HG03045 (cell line): Measurements from ENCODE around the gene MORN5.
"Not testable (repeated sequence)": the region's sequence is repeated elsewhere in the genome, so short reads cannot be mapped to it uniquely, and the experiment has no call there.

ENCODE experiments used
- ATAC-seq: cut with Tn5 transposase; IDR thresholded peaks from one replicate; pipeline ENCODE4 v1.9.1; 2021; ENCODE audit warnings: mild to moderate bottlenecking, moderate library complexity; ENCODE audit not compliant: unreplicated experiment

Gene MORN5

DNA sequence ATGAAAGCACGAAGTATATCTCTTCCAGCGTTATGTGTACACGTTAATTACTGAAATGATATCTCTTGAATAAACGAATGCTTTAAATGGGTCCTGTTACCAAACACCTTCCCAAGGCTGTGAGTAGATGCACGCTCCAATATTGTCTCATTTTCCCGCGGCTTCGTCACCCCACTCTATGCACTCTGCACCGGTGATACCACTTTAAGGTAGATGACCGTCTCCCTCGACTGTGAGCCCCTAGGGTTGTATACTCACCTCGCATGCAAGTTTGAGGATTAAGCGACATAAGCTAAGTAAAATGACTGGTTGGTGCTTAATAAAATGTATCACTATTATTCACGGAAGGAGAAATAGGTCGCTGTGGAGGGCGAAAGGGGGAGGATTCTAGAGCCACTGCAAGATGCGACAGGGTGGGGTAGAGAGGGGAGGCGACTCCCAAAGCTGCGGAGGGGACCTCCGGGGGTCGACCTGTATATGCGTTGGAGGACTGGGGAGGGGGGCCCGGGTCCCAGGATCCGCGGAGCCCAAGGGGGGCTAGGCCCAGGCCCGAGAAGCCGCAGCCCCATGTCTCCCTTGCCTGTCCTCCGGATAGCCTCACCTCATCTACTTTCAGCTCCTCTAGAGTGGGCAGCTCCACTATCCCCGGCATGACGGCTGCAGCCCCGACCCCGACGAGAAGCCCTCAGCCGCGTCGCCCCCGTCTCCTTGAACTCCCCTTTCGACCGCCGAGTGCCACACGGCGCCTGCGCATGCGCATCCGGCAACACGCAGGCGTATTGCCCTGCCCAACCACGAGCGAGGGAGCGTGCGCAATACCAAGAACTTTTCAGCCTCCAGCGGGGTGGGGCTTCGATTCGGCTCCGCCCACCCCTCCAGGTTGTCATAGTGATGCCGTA lies at the start of gene MORN5, which contains the start of gene NDUFA8:
Gene MORN5, plus strand, starts transcription at position 883 of the 899 bp plus-strand sequence. CDS start 65 bp downstream, outside the sequence.
Gene NDUFA8, minus strand, starts transcription at position 754 of the 899 bp plus-strand sequence. Its CDS starts 102 bp downstream, at position 652.
- peak; percentile 93 for ATAC-seq

DNA sequence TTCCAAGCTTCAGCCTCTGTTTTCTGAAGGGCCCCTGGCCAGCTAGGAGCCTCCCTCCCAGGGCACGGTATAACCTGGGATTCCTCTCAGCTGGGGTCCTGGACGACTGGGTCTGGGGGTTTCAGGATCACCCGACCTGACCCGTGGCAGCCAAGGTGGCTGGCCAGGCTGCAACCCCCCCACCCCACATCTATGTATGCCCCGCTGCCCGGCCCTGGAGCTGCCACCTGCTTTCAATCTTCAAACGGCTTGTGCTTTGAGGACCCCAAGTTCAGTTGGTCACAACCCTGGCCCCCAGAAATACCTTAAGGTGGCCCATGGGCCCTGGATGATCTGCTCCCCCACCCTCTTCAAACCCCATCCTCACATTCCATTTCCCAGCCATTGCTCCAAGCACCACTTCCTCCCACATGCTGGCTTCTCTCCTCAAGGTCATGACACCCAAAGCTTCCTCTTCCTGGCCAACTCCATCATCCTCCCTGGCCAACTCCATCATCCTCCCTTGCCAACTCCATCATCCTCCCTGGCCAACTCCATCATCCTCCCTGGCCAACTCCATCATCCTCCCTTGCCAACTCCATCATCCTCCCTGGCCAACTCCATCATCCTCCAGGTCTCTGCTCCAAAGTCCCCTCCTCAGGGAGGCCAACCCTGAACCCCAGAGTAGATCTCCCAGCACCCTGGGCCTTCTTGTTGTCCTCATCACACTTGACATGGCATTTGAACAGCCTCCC lies 49.4 kb upstream of the MORN5 start:
- no peak for ATAC-seq

DNA sequence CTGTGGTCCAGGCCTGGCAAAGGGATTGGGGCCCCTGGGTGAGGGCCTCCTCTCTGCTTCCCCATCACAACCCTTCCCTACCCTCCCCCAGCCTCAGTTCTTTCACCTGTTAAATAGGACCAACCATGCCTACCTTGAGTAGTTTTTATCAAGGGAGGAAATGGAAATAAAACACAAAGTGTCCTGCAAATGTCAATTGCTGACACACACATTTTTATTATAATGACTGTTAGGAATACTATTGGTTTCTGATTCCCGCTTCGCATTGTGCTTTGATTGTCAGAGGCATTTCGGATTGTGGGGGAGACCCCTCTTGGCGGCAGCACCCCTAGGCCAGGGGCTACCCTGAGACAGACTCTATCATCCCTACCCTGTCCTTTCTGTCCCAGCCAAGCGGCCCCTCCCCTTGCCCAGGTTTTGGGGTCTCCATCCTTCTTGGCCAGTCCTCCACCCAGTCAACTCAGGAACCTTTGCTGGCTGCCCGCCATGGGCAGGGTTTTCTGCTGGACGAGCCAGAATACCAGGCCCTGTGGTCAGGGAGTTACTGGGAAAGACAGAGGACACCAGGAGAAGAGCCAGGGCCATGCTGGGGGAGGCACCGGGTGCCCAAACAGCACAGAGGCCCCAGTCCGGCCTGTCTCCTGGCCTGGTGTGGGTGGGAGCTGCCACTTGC lies 48.2 kb upstream of the MORN5 start:
- ATAC-seq = no peak

DNA sequence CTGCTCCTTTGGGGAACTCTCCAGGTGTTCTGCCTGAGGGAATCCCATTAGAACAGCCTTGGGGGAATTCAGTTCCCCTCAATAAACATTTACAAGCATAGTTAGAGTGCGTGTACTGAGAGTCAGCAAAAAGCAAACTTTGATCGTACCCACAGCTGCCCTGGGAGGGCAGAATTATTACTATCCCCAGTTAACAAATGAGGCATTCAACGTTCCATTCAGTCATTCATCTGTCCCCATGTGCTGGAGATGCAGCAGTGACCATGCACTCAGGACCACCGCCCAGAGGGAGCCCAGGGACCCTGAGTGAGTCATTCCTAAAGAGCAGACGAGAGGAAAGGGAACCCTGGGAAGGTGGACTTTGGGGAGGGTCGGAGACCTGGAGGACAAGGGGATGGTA lies 47.5 kb upstream of the MORN5 start:
- ATAC-seq = no peak

DNA sequence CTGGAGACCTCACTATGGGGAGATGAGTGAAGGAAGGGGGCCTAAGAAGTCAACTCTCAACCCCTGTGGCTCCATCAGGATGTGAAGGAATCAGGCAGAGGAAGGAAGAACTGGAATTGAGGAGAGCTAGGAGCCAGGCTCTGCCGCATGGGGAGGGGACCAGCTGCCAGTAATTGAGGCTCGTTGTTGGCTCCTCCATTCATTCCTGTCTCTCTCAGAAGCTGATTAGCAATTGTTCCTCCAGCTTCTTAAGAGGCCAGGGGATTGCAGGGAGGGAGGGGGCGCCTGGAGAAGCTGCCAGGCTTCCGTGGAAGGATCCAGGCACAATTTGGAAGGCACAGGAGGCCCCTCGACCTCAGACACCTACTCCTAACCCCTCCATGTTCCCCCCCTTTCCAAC lies 46.1 kb upstream of the MORN5 start:
- ATAC-seq = no peak

DNA sequence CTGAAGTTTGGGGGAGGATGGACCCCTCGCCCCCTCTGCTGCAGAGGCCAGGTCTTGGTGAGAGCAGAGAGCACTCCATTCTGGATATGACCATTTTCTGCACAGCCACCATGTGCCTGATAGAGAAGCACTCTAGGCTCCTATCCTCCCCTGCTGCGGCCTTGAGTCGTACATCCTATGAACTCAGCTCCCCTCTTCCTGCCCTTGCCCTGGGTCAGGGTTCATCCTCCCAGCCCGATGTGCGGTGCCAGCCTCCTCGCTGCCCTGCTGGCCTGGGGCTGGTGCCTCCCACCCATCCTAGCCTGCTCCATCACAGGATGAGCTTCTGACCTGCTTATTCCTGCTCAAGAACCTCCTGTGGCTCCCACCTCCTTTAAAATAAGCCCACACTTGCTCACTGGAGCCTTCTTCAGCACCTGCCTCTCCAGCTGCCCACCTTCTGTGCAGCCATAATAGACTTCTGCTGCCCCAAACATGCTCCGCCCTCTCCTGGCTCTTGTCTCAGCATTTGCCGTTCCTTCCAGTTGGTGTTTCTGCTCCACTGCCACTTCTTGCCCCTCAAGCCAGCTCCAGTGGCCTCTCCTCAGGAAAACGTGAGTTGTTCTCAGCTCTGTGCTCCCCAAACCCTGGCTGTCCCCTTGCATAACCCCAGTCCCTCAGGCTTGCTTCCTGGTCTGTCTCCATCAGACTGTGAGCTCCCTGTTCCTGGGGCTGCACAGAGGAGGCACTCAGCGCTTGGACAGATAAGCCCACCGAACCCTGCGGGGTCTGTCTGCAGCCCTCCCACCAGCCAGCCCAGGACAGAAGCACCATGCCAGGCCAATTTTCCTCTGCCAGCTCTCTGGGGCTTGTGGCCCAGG lies 44.3 kb upstream of the MORN5 start:
- ATAC-seq = no peak

DNA sequence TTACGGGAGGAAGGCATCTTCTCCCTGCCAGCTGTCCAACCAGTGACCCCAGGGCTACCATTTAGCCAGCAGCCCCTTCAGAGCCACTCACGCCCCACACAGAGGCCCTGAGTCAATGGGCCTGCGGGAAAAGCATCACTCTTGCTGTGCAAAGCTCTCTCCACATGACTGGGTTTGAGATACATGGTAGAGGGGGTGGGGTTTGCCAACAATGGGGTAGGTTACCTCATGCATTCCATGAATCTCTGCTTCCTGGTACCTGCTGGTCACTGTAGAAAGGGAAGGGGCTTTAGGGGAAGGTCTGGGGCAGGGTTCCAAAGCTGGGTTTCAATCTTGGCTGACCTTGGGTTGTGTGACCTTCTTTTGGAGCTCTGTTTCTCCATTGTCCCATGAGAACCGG lies 43.7 kb upstream of the MORN5 start:
- ATAC-seq = no peak

DNA sequence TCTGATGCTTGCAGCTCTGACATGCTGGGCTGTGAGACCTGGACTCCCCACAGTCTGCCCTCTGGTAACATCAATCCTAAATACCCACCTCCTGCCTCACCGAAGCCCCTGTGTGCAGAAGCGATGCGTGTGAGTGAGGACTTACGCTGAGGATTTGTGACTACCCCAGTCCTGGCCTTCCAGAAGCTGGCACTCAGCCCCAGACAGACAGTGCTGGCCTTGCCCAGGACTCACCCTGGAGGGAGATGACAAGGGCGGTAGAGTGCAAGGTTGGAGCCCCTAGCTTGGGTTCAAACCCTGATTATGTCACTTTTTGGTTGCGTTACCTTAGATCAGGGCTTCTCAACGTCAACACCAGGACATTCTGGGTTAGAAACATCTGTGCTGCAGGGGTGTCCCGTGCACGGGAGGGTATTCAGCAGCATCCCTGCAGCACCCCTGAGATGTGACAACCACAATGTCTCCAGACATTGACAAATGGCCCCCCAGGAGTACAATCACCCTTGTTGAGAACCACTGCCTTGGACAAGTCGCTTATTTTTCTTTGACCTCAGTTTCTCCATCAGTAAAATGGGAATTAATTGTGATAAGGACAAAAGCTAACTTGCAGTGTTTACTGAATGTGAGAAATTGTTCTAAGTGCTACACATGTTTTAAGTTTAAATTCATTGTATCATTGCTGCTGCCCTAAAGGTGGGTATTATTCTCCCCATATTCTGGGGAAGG lies 43.1 kb upstream of the MORN5 start:
- ATAC-seq = no peak

DNA sequence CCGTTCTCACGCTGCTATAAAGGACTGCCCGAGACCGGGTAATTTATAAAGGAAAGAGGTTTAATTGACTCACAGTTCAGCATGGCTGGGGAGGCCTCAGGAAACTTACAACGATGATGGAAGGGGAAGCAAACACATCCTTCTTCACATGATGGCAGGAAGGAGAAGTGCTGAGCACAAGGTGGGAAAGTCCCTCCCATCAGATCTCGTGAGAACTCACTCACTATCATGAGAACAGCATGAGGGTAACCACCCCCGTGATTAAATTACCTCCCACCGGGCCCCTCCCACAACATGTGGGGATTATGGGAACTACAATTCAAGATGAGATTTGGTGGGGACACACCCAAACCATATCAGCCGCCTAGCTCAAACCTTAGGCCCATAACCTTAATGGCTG lies 42.5 kb upstream of the MORN5 start:
- not testable (repeated sequence) for ATAC-seq

DNA sequence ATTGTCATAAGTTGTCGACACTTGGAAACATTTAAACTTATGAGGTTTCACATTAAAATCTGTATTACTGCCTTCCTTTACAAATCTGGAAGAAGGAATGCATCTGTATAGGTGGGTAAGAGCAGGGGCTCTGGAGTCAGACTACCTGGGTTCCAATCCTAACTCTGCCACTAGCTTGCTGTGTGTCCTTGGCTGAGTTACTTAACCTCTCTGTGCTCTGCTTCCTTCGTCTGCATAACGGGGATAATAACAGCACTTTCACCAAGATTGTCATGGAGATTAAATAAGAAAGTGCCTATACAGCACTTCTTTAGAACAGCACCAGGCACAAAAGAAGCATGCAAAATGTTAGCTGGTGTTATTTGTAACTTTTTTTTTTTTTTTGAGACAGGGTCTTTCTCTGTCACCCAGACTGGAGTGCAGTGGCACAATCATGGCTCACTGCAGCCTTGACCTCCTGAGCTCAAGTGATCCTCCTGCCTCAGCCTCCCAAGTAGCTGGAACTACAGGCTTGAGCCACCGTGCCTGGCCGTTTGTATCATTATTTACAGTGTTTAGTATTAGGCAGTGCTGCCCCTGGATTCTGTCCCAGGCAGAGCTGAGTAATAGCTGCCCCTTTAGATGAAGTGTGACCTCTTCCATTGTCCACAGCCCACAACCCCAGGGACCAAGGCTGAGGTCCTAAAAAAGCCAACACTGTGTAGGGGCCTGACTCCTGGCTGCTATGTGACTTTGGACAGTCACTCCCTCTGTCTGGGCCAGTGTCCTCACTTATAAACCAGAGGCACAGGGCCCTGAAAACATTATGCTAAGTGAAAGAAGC lies 41.2 kb upstream of the MORN5 start:
- no peak for ATAC-seq

DNA sequence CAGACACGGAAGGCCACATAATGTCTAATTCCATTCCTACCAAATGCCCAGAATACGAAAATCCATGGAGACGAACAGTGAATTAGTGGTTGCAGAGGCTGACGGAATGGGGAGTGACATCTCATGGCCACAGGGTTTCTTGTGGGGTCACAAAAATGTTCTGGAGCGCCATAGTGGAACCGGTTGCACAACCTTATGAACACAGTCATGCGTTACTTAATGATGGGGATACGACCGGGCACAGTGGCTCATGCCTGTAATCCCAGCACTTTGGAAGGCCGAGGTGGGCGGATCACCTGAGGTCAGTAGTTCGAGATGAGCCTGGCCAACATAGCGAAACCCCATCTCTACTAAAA lies 40.6 kb upstream of the MORN5 start:
- no peak for ATAC-seq

DNA sequence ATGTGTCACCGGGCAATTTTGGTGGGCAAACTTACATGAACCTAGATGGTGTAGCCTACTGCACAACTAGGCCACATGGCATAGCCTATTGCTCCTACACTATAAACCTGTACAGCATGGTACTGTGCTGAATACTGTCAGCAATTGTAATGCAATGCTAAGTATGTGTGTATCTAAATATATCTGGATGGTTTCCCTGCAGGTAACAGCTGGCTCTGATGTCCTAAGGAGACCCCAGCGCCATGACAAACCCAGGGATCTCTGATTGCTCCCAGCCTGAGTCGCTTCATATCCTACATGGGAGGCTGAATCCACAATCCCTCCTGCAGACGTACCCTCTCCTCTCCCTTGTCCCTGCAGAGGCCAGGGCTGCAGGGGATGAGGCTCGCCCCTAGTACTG lies 40.0 kb upstream of the MORN5 start:
- ATAC-seq = no peak

DNA sequence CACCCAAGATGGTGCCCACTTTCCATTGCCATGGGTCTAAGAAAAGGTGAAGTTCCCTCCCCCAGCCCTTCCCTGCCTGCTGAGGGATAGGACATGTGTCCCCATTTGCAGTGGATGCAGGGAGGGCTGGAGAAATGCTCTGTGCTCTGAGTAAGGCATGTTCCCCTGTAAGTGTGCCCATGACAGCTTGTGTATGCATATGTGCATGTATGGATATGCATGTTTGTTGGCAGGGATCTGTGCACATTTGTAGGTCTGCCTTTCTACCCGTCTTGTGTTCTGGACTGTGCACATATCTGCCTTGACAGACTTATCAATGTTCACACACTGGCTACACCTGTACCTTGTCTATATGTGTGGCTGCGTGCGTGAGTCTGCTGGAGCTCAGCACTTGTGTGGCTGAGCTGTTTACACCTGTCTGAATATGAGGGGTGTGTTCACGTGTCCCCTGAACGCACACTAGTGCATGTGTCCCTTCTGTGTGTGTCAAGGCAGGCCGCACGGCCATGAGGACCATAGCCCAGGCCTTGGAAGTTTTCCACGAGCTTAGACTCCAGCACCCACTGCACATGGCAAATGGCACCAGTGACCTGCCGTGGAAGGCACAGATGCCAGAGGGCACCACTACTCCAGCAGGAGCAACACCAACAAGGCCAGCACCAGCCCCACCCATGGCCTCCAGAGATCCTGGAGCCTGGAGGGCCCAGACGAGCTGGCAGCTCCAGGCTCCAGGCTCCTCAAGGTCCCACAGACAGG lies 39.2 kb upstream of the MORN5 start:
- no peak for ATAC-seq

DNA sequence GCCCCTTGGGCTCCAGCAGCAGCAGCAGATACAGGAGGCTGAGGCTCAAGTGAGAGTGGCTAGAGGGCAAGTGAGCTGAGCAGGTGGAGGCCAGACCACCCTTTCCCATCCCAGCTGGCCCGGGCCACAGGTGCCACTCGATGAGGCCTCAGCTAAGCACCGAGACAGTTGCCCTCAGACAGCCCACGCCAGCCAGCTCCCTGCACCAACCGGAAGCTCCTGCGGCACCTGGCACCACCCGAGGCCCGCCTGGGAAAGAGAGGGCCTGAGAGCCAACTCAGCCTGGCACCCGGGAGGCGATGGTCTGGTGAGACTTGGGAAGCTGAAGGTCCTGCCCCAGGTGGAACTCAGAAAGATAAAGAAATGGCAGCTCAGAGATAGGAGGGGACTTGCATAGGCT lies 38.3 kb upstream of the MORN5 start:
- no peak for ATAC-seq

DNA sequence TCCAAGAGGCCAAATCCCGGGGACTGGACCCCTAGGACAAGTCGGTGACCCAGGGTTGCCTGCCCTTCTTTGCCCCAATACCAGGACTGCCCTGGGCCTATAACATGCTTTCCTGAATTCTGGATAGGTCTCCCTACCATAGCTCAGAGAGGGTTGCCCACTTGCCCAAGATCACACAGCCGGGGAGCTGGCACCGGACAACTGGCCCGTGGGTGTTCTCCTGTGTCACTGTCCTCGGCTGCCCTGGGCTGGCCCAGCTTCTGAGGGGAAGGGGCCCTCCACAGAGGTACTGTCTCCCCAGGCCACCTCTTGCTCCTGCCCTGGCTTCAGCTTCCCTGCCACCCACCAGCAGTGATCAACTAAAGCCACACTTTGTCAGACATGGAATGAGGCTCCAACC lies 37.8 kb upstream of the MORN5 start:
- no peak for ATAC-seq

DNA sequence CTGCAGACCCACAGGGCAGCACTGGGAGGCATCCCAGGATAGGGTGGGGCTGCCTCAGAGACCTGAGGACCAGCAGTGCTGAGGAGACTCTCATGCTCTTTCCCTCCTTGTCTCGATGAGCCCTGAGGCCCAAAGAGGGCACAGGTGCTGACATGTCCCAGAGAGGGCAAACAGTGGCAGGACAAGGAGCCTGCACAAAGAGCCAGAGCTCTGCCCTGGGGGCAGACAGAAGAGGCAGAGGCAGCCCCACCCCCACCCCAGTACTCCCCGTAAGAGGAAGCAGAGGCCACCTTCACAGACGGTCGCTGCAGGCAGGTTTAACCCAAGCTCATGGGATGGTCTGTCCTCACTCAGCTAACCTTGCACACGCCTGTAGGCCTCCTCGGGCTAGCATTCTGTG lies 37.2 kb upstream of the MORN5 start:
- no peak for ATAC-seq

DNA sequence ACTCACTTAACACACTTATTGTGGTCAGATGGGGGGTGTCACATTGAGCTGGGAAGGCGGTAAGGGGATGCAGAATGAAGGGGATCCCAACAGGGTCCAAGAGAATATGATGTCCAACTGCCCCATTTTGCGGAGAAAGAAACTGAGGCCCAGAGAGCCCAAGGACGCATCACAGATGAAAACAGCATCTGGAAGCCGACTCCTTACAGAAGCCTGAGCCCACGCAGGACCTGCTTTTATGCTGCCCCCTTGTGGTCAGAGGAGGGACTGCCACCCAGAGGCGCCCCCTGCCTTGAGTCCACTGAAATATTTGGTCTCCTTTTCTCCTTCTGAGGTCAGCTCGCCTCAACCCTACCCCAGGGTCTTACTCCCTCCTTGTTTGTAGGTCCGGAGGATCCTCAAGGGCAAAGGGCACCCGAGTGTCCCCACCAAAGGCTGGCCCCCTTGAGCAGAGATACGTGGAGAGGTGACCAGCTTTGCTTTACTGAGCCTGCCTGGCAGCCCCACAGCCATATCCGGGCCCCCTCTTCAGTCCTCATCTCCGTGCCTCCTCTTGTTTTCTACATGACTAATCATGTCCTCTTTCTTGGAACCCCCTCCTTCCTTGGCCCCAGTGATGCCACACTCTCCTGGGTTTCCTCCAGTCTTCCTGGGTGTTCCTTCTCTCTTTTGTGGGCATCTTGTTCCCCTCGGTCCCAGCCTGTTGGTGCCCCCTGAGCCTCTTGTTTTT lies 36.6 kb upstream of the MORN5 start:
- no peak for ATAC-seq

DNA sequence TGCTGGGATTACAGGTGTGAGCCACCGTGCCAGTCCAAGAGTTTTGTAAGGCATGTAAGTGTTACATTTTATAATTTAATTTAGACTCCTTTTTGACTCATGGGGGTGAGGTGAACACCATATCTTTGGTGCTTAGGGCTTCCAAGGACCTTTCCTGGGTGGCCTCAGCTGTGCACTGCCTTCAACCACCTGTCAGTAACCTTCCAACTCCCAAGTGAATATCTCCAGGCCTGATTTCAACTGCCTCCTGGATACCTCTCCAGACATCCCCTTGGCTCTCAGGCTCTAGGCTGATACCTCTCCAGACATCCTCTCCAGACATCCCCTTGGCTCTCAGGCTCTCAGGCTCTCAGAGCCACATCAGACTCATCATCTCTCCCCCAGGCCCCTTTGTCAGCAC lies 35.7 kb upstream of the MORN5 start:
- ATAC-seq = no peak
